AG09319 (cell line): ENCODE results near the gene FREM3.

Experiments
- DNase-seq: peaks from one replicate; pipeline ENCODE4 v3.0.0-alpha.2; 2010; ENCODE audit warnings: low read depth; ENCODE audit errors: extremely low read depth
- CTCF ChIP-seq: IDR thresholded peaks from 2 replicates; pipeline ENCODE4 v1.5.1; 2011; ENCODE audit warnings: low read depth, mild to moderate bottlenecking, inconsistent platforms, low read length, moderate library complexity

The FREM3 gene

GRCh38 chr4:143581331-143581946, 119.0 kb downstream of the FREM3 start:
- TF ChIP-seq CTCF, result no peak
- no peak for DNase-seq

GRCh38 chr4:143575331-143575730, 125.1 kb downstream of the FREM3 start:
- no peak for TF ChIP-seq CTCF
- no peak for DNase-seq

- no peak for TF ChIP-seq CTCF
- DNase-seq, result no peak
Observed at GRCh38 chr4:143564472-143564871, 136.0 kb downstream of the FREM3 start.

GRCh38 chr4:143559757-143560147, 140.7 kb downstream of the FREM3 start:
- DNase-seq, result no peak

GRCh38 chr4:143558823-143559756, 141.4 kb downstream of the FREM3 start:
- peak; percentile 48 for TF ChIP-seq CTCF

More at GRCh38 chr4:143559757-143560147, 140.7 kb downstream of the FREM3 start:
- TF ChIP-seq CTCF, result no peak; the same call in 1 of the 2 replicates

GRCh38 chr4:143558286-143558685, 142.2 kb downstream of the FREM3 start:
- no peak for TF ChIP-seq CTCF
- DNase-seq, result no peak

More at GRCh38 chr4:143558823-143559756, 141.4 kb downstream of the FREM3 start:
- peak; percentile 10 for DNase-seq

- no peak for TF ChIP-seq CTCF
- no peak for DNase-seq
Observed at GRCh38 chr4:143555676-143556075, 144.8 kb downstream of the FREM3 start.
